Left lung (tissue), 10 donors: Measurements from ENCODE around the gene GSK3A. TPM values are rescaled to one million over a fixed set of nuclear protein-coding genes. Genes with fewer than 3 reads are reported as not detected.

Experiments
- ATAC-seq: fragments of 200-7000 bp; cut with Tn5 transposase; one replicate; pipeline ENCODE4 v1.9.1; 2020; ENCODE audit warnings: moderate library complexity
- DNase-seq, 4 donors: peaks; one replicate each; pipeline ENCODE4 v3.0.0-alpha.2; 2013 to 2020
- H3K27ac ChIP-seq, 2 donors: fragments of 200-600 bp; sonication (generic) in 1 of 2; one replicate each; pipeline versions ENCODE4 v1.5.0 to v1.8.0; 2020 to 2021
- H3K27me3 ChIP-seq, 2 donors: fragments of 200-600 bp; sonication (generic) in 1 of 2; one replicate each; pipeline versions ENCODE4 v1.5.0 to v1.8.0; 2020 to 2021
- H3K36me3 ChIP-seq, 2 donors: fragments of 200-600 bp; sonication (generic) in 1 of 2; one replicate each; pipeline versions ENCODE4 v1.5.0 to v1.8.0; 2020 to 2021
- H3K4me1 ChIP-seq, 2 donors: fragments of 200-600 bp; one replicate each; pipeline ENCODE4 v1.8.0; 2021
- H3K4me3 ChIP-seq, 2 donors: fragments of 200-600 bp; sonication (generic) in 1 of 2; one replicate each; pipeline versions ENCODE4 v1.5.0 to v1.8.0; 2020 to 2021; ENCODE audit warnings: mild to moderate bottlenecking in 1 of 2
- H3K9me3 ChIP-seq, 2 donors: fragments of 200-600 bp; sonication (generic) in 1 of 2; one replicate each; pipeline versions ENCODE4 v1.5.0 to v1.8.0; 2020 to 2021
- CTCF ChIP-seq, 2 donors: fragments of 200-600 bp; sonication (generic) in 1 of 2; IDR thresholded peaks; one replicate each; pipeline versions ENCODE4 v1.5.0 to v1.8.0; 2021; ENCODE audit warnings: antibody characterized with exemption in 2 of 2
- intact Hi-C, 2 donors: fragments of 100-400 bp; cut with DNase I; formaldehyde crosslinking; loops; one replicate each; pipeline versions ENCODE4 v1.11.2 to v1.14.2; 2022
- polyA plus RNA-seq, 6 donors: library from polyadenylated mRNA; unstranded; fragments of 120-200 nt; gene quantifications; one replicate each; pipeline ENCODE4 v1.2.1, GENCODE V29; 2013; ENCODE audit not compliant: insufficient read length in 6 of 6
- total RNA-seq, 2 donors: library from RNA; stranded (reverse); fragmentation: NEBNext Ultra II Directional; extraction: Animal tissue kit (Norgen Biotek cat#: 25700); gene quantifications; one replicate each; pipeline ENCODE4 v1.2.1, GENCODE V29; 2021
- donor health status: DM: no; HTN: yes; CAD: no.
- donor health status: DM: no; HTN: no; CAD: no.

Gene GSK3A
- total and polyA plus RNA-seq, 8 donors: 33.4 to 67.4 (median 61.1) TPM

- no peak for TF ChIP-seq CTCF (IDR thresholded peaks at IDR 0.05)
- ATAC-seq: no peak
- intact Hi-C loops: no loop called here
Observed at GRCh38 chr19:42233678-42234292, 8.6 kb downstream of the GSK3A start.

GRCh38 chr19:42233106-42233505 is 9.3 kb downstream of the GSK3A start:
- Histone ChIP-seq H3K27ac (no peak overlapping the region), H3K9me3 (no peaks in the 10 kb centered on the region), H3K27me3 (no peaks in the 10 kb centered on the region), H3K4me3 (no peak overlapping the region), H3K4me1 (no peaks in the 10 kb centered on the region), H3K36me3 (peaks cover 0 to 96% of the 10 kb centered on the region in 2 donors)
- DNase-seq (peak in 1 of 4 donors; percentile 23), ATAC-seq (no peak)
- intact Hi-C loops: no loop called here
- TF ChIP-seq CTCF (IDR thresholded peaks at IDR 0.05): no peak

More at GRCh38 chr19:42233678-42234292, 8.6 kb downstream of the GSK3A start:
- Histone ChIP-seq H3K4me3 (no peak overlapping the region), H3K4me1 (peaks cover 0 to under 1% of the 10 kb centered on the region in 2 donors), H3K27ac (no peak overlapping the region), H3K9me3 (no peaks in the 10 kb centered on the region), H3K27me3 (no peaks in the 10 kb centered on the region), H3K36me3 (peaks cover 0 to 93% of the 10 kb centered on the region in 2 donors)
- no peak for DNase-seq

- no peak overlapping the region for H3K27ac ChIP-seq
- H3K27me3 ChIP-seq: no peaks in the 10 kb centered on the region
- H3K9me3 ChIP-seq: no peaks in the 10 kb centered on the region
- no peak overlapping the region for H3K4me3 ChIP-seq
- peaks cover 0 to 99% of the 10 kb centered on the region in 2 donors for H3K36me3 ChIP-seq
- H3K4me1 ChIP-seq: no peaks in the 10 kb centered on the region
- ATAC-seq (no peak), DNase-seq (peak in 1 of 4 donors; percentile 36)
- intact Hi-C loops: no loop called here
- TF ChIP-seq CTCF (IDR thresholded peaks at IDR 0.05): no peak
Observed at GRCh38 chr19:42232435-42232834, 10.0 kb downstream of the GSK3A start.

- ATAC-seq: no peak
- H3K27me3 ChIP-seq: no peaks in the 10 kb centered on the region
- no peaks in the 10 kb centered on the region for H3K4me1 ChIP-seq
- TF ChIP-seq CTCF (IDR thresholded peaks at IDR 0.05): no peak
- DNase-seq: peak in 1 of 4 donors; percentile 4
- intact Hi-C loops: no loop called here
- no peaks in the 10 kb centered on the region for H3K9me3 ChIP-seq
- no peak overlapping the region for H3K4me3 ChIP-seq
- peaks cover 0 to 99% of the 10 kb centered on the region in 2 donors for H3K36me3 ChIP-seq
- H3K27ac ChIP-seq: no peak overlapping the region
Observed at GRCh38 chr19:42230571-42230970, 11.8 kb downstream of the GSK3A start.

GRCh38 chr19:42229855-42230351 is 12.5 kb downstream of the GSK3A start:
- no peak for TF ChIP-seq CTCF (IDR thresholded peaks at IDR 0.05)
- Histone ChIP-seq H3K27me3 (no peaks in the 10 kb centered on the region), H3K4me3 (no peak overlapping the region), H3K9me3 (no peaks in the 10 kb centered on the region), H3K27ac (no peak overlapping the region), H3K36me3 (peaks cover 0 to 99% of the 10 kb centered on the region in 2 donors), H3K4me1 (no peaks in the 10 kb centered on the region)
- ATAC-seq (no peak), DNase-seq (peak in 1 of 4 donors; percentile 29)
- intact Hi-C loops: no loop called here
